CD4-positive, alpha-beta T cell treated with Interleukin-12 subunit alpha and Interleukin-12 subunit beta, for 1 hour (primary cell): ENCODE measurements around the gene HHATL.

ENCODE experiments used
- DNase-seq: peaks from one replicate; pipeline ENCODE4 v3.0.0-alpha.2; 2020

The HHATL gene

DNA sequence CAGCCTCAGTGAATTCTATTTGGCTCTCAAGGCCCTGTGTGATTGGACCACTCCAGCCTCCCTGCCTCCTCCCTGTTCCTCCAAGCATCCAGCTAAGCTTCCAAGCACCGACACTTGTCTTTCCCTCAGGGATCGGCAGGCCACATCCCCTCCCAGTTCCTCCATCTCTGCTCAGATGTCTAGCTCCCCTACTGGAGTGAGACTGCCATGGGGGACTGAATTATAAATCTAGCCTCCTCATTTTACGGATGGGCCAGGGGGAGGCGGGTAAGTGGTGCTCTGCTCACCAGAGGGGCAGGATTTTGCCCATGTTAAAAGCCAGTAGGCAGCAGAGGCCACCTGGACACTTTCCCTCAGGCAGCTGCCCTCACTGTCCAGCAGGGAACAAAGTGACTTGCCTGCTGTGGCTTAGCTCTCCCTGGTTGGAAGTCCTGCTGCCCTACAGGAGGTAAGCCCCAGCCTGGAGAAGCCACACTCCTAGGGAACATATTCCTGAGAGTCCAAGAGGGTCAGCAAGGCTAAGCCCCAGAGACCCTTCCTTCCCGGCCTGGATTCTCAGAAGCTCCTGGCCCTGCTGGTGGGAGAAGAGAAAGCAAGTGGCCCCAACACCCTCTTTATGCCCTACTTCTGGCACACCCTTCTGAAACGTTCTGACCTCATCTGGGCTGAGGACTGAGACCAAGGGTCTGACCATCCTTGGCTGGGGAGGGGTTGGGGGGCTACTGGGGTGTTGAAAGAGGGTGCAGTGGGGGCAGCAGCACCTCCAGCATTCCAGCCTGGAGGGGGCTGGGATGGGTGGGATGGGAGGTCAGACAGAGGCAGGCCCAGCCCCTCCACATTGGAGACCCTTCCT is 9.1 kb upstream of the HHATL start:
- DNase-seq, result no peak

DNA sequence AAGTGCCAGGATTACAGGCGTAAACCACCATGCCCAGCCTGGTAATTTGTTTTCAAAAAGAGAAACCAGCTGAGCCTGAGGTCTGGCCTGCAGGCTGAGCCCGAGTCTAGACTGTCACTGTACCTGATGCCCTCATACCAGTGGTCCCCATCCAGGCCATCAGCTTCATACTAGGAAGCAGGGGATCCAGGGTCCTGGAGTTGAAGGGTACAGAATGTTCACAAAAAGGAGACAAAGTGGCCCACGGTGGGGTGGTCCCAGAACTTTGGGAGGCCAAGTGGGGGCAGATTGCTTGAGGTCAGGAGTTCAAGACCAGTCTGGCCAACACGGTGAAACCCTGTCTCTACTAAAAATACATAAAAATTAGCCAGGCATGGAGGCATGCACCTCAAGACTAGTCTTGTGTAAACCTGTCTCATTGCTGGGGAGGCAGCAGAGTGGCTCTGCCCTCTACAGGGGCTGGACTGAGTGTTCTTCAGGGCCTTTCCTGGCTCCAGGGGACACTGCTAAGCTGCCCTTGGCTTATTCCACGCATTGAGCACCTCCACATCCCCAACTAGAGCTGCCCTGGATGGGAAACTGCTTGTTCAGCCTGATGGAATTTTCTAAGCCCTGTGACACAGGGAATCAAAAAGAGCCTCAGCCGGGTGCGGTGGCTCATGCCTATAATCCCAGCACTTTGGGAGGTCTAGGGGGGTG is 7.9 kb upstream of the HHATL start:
- no peak for DNase-seq

DNA sequence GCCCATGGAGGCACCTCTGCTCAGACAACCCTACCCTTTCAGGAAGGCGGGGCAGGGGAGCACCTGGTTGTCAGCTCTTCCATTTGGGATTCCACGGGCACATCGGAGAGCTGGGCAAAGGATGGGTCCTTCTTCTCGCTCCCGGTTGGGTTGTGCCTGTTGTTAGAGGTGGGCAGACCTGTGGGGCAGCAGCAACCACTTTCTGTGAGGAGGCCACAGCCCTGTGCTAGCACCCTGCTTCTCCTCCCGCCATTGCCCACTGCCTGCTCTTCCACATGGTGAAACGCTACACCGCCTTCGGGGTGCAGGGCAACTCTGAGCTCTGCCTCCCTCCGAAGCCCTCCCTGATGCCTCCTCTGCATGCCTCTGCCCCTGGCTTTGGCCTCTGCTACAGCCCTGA is 7.0 kb upstream of the HHATL start:
- no peak for DNase-seq

DNA sequence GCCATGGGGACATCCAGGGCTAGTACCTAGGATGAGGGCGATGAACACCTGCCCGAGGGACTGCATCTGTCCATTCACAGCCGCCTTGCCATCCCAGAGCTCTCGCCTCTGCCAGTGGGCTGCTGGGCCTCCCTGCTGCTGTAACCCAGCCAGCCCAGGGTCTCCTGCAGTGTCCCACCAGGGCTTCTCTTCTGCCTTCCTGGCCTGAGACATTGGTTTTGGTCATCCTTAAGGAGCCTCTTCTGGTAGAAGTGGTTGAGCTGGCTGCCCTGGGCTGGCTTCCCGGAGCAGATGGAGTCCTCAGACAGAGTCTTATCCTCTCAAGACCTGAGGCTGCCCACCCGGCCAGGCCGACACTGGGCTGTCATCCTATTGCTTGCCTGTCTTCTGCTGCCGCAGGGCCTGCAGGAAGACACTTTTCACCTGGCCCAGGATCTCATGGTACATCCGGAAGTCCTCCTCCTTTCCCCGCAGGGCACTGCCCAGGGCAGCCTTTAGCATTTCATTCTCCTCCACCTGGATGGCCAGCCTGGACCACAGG is 6.1 kb upstream of the HHATL start:
- DNase-seq, result no peak

DNA sequence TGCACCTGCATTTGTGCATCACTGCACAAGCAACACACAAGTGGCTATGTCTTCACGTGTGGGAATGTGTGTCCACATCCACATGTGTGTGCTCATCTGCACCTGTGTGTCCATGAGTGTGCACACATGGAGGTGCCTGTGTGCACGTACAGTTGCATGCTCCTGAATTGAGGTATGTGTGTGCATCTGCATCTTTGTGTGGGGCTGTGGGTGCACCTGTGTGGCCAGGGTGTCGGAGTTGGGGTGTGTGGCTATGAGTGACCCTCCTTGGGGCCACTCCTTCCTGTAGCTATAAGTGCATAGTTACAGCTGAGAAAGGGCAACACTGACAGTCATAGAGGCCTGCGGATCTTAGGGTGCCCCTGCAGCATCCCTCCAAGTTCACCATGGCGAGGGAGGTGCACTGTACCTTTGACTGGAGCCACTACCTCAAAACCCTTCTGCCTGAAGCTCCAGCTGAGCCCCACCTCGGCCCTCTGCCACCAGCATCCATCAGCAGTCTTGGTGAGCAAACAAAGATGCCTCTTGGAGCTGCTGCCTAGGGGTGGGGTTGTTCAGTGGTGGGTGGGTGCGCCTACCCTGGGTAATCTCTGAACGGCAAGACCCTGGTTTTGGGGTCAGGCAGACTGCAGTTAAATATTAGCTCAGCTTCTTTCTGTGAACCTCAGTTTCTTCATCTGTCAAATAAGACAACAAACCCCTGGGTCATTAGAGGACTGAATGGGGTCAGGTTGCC is 5.2 kb upstream of the HHATL start:
- no peak for DNase-seq

DNA sequence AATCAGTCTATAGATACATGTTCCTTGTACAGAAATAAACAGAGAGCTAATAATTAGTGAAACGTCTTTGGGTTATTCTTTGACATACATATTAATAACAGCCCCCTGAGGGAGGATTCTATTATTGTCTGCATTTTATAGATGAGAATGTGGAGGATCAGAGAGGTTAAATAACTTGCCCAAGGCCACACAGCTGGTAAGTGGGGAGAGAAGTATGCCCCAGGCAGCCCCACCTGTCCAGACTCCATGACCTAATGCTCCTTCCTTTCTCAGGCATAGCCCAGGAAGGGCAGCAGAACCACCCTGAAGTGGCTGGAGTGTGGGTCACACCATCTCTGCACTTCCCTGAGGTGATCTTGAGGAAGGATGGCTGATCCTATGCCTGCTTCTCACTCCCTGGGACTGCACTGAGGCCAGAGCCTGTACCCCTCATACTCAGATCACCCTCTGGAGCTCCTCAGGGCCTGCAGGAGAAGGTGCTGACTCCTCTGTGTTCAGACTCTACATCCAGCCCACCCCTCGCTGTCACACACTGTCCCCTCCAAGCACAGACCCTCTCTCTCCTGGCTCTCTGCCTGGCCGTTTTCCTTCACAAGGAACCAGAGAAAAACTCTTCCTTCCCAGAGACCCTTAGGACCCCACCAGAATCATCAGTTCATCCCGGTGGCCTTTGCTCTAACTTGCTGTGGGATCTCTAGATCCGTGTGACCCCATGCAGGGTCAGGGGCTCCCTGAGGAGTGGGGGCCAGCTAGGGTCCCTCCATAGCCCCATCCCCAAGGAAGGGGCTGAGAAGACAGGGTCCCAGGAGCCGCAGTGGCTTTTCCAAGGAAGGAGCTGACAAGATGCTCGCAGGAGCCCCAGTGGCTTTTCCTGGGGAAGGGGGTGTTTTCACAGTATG is 4.4 kb upstream of the HHATL start:
- no peak for DNase-seq

DNA sequence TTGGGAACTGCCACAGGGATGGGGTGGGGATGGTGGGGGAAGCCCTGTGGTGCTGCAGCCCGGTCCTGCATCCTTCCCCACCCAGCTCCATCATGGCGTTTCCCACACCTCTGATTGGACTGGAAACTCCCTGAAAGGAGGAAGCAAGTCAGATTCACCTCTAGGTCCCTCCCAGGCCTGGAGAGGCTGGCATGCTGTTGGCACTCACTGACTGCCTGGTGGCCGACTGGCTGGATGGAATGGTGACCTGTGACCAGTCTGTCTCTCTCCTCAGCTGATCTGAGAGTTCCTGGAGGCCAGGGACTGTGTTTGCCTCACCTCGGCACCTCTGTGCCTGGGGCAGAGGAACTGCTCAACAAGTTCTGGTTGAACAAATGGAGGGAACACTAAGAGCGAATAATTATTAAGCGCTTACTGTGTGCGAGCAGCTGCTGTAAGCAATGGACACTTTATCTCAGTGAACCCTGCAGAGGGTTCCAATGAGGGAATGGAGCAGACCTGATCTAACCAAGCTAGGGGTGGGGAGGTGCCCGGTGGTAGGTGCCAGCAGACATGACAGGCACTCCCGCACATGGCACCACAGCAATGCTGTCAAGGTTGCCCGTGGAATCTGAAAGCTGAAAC is 3.5 kb upstream of the HHATL start:
- DNase-seq, result no peak

DNA sequence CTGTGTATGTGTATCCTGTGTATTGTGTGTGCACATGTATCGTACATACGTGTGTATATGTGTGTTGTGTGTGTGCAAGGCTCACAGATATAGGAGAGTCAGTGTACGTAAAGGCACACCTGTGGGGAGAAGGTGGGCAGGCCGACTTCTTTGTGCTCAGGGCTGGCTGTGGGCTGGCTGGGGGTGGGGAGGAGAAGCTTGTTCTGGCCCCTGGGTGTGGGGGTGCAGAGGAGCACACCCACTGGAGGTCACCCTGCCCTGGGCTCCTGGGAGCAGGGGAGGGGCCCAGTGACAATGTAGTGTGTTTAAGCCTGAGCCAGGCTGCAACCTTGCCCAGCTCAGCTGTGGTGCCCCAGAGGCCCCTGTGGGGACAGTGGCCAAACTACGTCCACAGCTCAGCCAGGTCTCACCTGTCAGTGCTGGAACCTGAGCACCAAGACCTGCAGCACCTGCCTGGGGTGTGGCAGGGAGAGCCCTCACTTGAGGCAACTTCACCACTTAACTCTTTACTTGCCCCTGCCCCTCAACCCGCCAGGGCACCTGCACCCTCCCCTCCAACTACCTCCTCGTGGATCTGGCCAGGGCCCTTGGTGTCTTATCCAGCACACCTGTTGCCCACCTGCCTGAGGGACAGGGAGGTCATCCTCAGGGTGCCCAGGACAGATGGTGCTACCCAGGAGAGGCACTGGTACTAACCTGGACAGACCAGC is 2.6 kb upstream of the HHATL start:
- no peak for DNase-seq

DNA sequence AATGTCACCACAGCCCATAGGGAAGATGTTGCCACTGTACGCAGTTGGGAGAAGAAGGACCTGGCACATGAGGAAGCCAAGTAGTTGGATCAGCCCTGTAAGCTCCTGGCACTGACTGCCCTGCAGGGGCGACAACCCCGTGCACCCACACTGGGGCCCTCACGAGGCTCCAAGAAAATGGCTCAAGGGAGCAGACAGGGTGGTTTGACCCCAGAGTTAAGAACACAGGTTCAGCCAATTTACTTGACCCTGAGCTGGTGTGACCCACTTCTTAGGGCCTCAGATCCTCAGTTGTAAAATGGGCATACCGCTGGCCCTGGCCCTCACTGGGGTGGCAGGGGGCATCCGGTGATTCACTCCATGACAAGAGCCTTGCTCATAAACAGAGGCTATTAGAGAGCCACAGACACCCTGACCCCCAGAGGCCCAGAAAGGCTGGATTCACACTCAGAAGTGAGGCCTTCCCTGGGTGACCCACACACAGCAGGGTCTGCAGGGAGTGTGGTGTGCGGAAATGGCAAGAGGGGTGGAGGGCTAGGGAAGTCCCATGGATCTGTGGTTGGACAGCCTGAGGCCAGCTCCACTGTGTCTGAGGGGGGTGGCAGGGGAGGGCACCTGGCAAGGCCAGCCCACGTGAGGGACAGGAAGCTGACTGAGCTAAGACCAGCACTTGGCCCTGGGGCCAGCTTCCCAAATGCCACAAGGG is 1.7 kb upstream of the HHATL start:
- DNase-seq, result no peak

DNA sequence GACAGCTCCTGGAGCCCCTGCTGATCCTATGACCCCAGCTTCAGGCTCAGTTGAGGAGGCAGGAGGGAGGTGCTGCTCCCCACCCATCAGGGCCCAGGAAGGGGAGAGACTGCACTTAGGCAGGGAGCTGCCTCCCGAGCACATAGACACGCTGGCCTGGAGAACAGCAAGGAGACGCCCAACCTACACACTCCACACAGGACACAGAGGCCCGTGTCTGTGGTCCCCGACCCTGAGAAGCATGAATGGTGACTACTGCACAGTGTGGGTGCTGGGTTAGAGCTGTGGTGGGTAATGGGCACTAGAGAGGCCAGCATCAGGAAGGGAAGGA is 1.1 kb upstream of the HHATL start:
- DNase-seq, result no peak

DNA sequence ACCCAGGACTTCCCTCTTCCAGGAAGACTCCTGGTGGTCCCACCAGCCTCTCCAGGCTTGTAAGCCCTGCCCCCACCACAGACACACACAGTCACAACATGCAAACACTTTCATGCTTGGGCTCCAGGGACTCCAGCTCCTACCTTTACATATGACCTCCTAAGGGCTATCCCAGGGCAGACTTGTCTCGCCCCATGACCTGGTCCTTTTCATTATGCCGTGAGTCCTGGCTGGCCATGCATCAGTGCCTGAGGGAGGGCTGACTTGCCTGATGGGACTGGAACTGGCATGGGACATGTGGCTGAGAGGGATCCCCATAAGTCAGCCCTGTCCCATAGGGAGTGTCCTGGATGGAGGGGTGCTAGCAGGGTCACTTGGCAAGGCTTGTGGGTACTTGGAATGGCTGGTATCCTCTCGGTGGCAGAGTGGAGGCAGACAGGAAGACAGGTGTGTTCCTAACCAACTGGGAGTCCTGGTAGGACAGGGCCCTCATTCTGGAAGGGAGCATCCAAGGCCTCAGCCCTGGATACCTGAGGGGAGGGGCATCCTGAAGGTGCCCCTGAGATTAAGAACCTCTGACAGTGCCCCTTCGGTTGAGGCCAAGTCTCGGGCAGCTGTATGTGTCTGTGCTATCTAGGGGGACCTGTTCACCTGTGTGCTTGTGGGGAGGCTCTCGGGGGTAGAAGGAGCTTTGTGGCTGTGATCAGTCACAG is 540 bp upstream of the HHATL start:
- DNase-seq, result no peak

DNA sequence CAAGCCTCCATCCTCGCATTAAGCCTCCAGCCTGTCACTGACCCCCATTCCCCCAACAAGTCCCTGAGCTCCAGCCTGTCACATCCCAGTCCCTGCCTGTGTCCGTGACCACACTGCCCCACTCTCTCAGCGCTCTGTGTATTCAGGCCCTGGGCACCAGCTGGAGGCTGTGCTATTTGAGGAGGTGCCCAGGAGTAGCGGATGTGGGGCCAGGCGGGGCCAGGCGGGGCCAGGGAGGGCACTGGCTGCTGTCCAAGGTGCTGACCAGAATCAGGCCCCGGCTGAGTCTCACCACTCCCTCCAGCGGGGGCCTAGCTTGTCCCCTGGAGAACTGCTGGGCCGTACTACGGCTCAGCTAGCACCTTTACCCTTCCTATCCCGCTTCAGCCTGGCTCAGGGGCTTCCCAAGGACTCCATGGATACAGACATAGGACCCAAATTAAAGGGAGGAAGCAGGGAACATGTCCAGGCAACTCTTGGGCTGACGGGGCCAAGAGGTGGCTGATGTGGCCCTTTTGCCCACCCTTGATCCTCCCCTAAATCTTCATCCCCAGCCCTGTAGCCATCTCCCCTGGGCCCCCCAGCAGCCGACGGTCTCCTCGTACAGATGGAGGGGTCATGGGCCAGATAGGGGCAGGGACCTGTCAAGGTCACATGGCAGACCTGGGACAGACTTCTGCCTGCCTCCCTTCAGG is 1.1 kb downstream of the HHATL start:
- peak; percentile 62 for DNase-seq

DNA sequence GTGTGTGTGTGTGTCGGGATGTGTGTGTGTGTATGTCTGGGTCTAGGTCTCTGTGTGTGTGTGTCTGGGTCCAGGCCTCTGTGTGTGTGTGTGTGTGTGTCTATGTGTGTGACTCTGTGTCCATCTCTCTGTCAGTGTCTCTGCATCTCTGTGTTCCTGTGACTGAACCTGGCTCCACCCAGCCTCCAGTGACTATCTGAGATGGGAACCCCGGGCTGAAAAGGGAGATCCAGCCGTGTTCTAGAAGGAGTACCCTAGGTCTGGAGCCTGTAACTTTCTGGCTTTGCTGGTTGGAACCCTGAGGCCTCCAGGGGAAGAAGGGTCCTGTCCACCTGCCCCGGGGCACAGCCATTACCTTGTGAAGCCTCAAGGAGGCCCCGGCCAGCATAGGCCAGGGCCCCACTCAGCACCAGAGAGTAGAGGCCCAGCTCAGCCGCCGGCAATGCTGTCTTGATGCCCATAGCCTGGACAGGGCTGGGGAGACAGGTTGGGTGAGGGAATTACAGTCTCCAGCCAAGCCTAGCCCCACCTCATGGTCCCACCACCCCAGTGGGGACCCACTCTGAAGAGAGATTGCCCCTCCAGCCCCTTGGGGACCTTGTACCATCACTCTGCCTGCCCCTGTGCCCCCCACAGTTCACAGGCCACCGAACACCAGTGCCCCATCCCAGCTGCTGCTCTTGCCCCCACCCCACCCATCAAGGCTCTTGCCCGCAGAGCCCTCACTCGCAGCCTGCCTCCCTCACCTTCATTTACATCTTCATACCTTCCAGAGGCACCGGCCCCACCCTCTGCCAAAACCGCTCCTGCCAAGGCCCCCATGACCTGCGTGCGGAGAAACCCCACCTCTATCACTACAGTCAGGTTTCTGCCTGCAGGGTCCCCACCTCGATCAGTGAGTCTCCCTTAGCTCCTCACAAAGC is 2.0 kb downstream of the HHATL start:
- no peak for DNase-seq

DNA sequence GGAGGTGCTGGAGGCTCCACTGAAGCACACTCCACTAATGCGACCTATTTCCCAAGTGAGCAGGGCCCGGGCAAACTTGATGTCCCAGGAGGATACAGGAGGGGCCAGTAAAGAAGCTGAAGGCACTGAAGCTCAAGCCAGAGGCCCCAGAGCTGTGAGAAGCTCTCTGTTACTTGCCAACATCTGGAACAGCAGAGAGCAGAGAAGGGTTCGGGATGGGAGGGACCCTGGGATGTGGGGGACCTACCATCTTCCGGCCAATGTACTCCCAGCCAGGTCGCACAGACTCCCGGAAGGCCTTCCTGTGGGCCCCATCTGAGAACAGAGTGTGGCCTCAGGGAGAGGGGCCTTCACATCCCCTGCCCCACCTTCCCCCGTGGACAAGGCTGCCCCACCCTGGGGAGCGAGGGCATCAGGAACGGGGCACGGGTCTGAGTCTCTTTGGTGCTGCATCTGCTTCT is 3.1 kb downstream of the HHATL start:
- DNase-seq, result no peak

DNA sequence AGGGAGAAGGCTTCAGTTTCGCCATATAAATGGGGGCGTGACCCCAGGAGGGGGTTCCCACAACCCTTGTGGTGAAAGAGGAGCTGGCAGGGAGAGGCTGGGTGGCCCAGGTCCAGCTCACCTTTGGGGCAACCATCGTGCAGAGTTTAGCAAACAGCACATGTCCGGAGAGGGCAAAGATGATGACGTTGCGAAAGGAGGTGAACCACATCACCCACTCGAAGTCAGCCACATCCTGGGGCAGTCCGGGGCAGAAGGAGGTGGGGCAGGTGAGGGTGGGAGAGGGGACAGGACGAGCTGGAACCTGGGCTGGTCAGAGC is 3.7 kb downstream of the HHATL start:
- DNase-seq, result peak; percentile 7

DNA sequence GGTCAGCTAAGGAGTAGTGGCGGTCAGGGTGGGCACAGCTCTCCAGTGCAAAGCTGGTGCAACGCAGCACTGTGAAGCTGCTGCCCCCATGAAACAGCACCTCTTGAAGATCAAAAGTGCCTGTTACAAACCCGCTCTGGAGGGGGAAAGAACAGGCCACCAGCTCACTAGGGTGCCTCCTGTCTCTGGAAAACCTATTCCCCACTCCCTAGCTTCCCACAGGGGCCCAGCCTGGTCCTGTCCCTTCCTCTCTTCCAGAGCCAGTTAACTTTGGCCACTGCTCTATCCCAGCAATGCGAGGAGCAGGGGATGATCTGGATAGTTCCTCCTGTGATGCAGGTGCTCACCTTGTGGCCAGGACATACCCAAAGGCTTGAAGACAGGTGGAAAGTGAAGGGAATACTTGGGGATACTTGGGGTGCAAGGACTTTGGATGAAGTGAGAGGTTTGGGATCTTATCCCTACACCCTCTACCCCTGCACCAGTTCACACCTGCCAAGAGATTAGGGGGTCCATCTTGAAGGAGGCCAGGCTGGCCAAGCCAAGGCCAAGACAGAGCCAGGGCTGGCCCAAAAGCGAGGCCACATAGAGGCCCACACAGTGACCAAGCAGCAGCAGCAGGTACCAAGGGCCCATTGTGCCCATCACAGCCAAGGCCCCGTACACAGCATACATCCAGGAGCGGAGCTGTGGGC is 4.2 kb downstream of the HHATL start:
- no peak for DNase-seq

DNA sequence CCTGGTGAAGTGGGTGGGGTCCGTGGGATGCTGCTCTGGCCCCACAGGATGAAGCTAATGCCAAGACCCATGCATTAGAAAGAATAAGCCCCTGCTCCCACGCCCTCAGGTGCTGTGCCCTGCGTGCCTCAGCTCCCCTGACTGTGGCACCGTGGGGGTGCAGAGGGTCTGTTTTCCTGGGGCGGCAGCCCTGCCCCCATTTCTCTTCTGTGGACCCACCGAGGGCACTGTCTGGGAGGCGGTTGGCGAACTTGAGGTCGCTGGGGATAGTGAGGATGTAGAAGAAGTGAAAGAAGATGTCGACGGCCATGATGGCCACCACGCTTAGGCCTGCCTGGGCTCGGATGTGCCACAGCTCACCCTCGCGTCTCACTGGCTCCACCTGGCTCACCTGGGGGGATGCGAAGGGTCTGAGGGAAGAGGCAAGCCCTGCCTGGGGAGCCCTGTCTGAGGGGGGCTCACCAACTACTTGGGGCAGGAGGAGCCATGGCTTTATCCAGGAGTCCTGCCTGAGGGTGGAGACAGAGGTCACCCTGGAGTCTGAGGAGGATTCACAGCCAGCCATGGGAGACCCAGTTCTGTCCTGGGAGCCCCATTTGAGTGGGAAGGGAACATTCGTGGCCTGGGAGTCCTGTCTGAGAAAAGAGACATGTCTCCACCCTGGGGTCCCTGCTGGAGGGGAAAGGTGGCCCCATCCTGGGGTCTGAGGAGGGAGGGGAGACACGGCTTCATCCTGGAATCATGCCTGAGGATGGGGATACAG is 5.1 kb downstream of the HHATL start:
- no peak for DNase-seq
